ENCODE measurements around the gene TRMT6.

Gene TRMT6

GRCh38 chr20:5945963-5946362 is 4.4 kb downstream of the TRMT6 start:
- no peak for DNase-seq

GRCh38 chr20:5938456-5939029 is 11.8 kb downstream of the TRMT6 start:
- DNase-seq = no peak

- no peak for DNase-seq
Measured at GRCh38 chr20:5936238-5936637, 14.1 kb downstream of the TRMT6 start.

GRCh38 chr20:5935384-5935783 is 14.9 kb downstream of the TRMT6 start:
- no peak for DNase-seq

- DNase-seq = peak; percentile 12 to 41
Measured at GRCh38 chr20:5933802-5934436, 16.4 kb downstream of the TRMT6 start.

- DNase-seq = no peak
Measured at GRCh38 chr20:5932796-5933195, 17.5 kb downstream of the TRMT6 start.

GRCh38 chr20:5931411-5931810 is 18.9 kb downstream of the TRMT6 start:
- DNase-seq = no peak

GRCh38 chr20:5928836-5929715 is 21.3 kb downstream of the TRMT6 start:
- DNase-seq = peak in 1 of 2 donors; percentile 26

GRCh38 chr20:5927749-5928462 is 22.4 kb downstream of the TRMT6 start:
- no peak for DNase-seq

GRCh38 chr20:5925551-5925950 is 24.8 kb downstream of the TRMT6 start:
- DNase-seq = no peak

- peak in 1 of 2 donors; percentile 11 for DNase-seq
Measured at GRCh38 chr20:5923493-5923892, 26.8 kb downstream of the TRMT6 start.

GRCh38 chr20:5920581-5920980 is 29.8 kb downstream of the TRMT6 start:
- DNase-seq = no peak

- peak in 1 of 2 donors; percentile 12 for DNase-seq
Measured at GRCh38 chr20:5919626-5920544, 30.4 kb downstream of the TRMT6 start.

- DNase-seq = peak; percentile 10 to 17
Measured at GRCh38 chr20:5918856-5919625, 31.3 kb downstream of the TRMT6 start.

GRCh38 chr20:5914859-5915258 is 35.5 kb downstream of the TRMT6 start:
- no peak for DNase-seq

GRCh38 chr20:5913166-5913565 is 37.2 kb downstream of the TRMT6 start:
- no peak for DNase-seq

- DNase-seq = no peak
Measured at GRCh38 chr20:5910186-5910585, 40.1 kb downstream of the TRMT6 start.

GRCh38 chr20:5908981-5909380 is 41.4 kb downstream of the TRMT6 start:
- DNase-seq = no peak

GRCh38 chr20:5900908-5901307 is 49.4 kb downstream of the TRMT6 start:
- no peak for DNase-seq

- DNase-seq = no peak
Measured at GRCh38 chr20:5899444-5899843, 50.9 kb downstream of the TRMT6 start.

- peak; percentile 48 to 83 for DNase-seq
Measured at GRCh38 chr20:5895626-5896025, 54.7 kb downstream of the TRMT6 start.

Measured in inflammatory macrophage (primary cell).